GM12874 (cell line): ENCODE results near the gene MLF1.

ENCODE experiments used
- TF ChIP-seq, protein P1 (sequence below): IDR thresholded peaks from 2 replicates; pipeline ENCODE4 v1.5.1; 2011; ENCODE audit warnings: low read depth, mild to moderate bottlenecking, control low read depth, low read length, moderate library complexity; ENCODE audit not compliant: insufficient read depth

MLF1 gene

DNA sequence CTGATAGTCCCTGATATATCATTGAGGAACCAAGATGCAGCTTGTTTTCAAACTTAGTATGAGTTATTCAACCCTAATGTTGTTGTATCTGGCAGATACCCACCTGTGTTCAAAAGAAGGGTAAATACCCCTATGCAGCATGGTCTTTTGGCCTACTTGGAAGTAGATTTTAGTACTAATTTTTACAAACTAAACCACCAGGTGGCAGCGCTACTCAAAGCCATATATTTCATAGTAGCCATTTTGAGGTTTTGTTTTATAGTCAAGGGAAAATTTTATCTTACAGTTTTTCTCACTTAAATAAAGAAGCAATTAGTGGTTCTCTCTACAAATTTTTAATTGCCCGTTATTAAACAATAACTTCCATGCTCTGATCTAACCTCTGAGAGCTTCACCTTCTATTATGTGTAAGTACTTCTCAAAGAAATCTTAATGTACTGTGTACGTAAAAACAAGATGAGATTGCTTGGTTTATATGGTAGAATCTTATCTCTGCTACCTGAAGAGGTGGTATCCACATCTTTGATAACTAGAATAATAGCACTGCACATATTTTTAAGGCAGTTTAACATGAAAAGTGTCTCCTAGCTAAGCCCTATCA, 31.5 kb upstream of the MLF1 start:
- TF ChIP-seq, protein P1, sequence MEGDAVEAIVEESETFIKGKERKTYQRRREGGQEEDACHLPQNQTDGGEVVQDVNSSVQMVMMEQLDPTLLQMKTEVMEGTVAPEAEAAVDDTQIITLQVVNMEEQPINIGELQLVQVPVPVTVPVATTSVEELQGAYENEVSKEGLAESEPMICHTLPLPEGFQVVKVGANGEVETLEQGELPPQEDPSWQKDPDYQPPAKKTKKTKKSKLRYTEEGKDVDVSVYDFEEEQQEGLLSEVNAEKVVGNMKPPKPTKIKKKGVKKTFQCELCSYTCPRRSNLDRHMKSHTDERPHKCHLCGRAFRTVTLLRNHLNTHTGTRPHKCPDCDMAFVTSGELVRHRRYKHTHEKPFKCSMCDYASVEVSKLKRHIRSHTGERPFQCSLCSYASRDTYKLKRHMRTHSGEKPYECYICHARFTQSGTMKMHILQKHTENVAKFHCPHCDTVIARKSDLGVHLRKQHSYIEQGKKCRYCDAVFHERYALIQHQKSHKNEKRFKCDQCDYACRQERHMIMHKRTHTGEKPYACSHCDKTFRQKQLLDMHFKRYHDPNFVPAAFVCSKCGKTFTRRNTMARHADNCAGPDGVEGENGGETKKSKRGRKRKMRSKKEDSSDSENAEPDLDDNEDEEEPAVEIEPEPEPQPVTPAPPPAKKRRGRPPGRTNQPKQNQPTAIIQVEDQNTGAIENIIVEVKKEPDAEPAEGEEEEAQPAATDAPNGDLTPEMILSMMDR: peak; percentile 30

DNA sequence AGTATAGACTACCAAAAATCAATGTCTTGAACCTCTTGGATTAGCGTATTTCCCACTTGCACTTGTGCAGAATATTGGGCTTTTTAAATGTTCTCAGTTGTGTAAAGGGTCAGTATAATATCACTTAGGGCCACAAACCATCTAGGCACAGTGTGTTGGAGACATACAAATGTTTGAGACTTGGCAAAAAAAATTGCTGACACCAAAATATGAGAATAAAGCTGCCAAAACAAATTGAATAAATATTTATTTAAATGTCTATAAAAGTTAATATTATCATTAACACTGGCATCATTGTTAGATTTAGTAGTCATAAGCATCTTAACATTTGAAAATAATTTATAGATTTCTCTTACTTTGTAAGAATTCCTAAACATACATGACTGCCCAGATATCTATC, 30.9 kb upstream of the MLF1 start:
- TF ChIP-seq, protein P1: no peak

DNA sequence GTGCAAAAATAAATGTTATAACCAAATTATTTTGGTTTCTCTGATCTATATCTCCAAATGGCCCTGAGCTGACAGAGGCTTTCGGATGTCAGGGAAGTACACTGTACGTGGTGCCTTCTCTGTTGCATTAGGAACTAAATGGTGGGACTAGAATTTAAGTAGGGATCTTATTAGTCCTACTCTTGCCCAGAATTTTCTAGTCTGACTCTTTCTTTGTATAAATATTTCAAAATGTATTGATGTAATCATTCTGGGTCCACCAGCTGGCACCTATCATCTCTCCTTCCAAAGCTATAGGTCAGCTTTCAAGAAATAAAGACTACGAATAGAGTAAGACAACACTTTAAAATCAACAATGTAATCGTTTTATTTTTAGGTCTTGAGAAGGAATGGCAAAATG, 22.3 kb upstream of the MLF1 start:
- TF ChIP-seq, protein P1: no peak

DNA sequence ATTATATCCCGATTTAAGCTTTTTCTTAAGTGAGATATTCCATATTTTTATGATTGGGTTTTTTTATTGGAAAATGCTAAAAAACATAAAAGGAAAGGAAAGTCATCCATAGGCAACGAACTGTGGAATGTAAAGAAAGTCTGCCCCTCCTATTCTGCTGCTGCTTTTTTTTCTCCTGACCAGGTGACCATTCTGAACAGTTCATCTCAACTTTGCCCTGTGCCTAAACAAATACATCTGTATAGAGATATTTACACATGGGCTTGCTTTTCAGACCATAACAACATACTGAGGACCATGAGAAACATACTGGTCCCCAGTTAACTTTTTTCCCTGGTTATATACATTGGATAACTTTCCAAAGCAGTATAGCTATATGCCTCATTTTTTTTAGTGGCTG, 18.9 kb upstream of the MLF1 start:
- TF ChIP-seq, protein P1: no peak

DNA sequence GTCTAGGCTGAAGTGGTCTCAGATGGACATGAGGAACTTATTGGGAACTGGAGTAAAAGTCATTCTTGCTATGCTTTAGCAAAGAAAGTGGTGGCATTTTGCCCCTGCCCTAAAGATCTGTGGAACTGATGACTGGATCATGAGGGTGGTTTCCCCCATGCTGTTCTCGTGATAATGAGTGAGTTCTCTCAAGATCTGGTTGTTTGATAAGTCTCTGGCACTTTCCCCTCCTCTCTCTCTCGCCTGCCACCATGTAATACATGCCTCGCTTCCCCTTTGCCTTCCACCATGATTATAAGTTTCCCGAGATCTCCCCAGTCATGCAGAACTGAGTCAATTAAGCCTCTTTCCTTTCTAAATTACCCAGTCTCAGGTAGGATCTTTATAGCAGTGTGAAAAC, 11.5 kb upstream of the MLF1 start:
- TF ChIP-seq, protein P1: no peak

DNA sequence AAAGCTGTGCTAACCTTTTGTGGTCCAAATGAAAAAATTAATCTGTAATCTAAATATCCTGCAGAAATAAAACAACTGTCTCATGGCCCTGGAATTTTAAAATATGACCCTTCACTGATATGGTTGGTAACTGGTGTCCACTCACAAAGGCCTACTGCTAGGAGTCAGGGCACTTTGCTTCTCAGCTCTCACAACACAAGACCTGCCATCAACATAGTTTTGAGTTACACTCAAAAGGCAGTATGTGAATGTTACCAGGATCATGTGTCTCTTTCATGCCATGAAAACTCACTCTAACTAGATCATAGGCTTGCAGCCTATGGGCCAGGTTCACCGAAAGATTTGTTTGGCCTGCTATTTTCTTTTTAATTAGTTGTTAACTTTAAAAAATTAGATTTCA, 10.0 kb upstream of the MLF1 start:
- TF ChIP-seq, protein P1: no peak

DNA sequence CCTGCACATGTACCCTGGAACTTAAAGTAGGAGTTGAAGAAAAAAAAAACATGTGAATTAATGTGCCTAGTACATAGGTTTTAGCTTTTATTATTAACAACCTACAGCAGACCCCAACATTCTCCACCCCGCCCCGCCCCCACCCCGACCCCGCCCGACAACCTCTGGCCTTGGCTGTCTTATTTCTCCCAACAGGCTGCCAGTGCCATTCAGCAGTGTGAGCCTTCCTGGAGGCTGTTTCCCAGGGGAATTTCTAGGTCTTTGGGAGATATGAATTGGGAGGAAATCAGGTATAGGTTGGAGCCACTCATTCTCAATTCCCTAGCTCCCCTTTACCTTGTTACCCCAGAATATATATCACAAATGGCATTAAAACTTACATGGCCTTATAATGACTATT, 8.3 kb upstream of the MLF1 start:
- TF ChIP-seq, protein P1: no peak
